ENCODE data around the gene PPM1K.
"Not testable (repeated sequence)": the region's sequence is repeated elsewhere in the genome, so short reads cannot be mapped to it uniquely, and the experiment has no call there.

Gene PPM1K

DNA sequence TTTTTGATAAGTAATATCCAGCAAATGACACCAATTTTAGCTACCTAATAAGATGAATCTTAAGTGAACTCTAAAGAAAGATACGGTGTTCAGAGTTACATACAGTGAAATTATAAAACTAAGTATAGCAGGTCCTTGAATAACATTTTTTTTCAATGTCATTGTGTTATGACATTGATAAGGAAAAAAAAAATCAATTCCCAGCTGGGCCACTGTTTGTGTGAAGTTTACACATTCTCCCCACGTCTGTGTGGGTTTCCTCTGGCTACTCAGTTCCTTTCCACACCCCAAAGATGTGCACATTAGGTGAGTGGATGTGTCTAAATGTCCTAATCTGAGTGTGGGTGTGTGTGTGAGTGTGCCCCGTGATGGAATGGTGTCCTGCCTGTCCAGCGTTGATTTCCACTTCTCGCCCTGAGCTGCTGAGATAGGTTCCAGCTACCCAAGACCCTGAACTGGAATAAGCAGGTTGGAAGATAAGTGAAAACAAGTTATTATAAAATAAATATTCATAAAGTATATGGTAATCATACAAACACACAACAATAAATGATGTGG, 31.2 kb upstream of the PPM1K start:
- TF ChIP-seq, protein P1, sequence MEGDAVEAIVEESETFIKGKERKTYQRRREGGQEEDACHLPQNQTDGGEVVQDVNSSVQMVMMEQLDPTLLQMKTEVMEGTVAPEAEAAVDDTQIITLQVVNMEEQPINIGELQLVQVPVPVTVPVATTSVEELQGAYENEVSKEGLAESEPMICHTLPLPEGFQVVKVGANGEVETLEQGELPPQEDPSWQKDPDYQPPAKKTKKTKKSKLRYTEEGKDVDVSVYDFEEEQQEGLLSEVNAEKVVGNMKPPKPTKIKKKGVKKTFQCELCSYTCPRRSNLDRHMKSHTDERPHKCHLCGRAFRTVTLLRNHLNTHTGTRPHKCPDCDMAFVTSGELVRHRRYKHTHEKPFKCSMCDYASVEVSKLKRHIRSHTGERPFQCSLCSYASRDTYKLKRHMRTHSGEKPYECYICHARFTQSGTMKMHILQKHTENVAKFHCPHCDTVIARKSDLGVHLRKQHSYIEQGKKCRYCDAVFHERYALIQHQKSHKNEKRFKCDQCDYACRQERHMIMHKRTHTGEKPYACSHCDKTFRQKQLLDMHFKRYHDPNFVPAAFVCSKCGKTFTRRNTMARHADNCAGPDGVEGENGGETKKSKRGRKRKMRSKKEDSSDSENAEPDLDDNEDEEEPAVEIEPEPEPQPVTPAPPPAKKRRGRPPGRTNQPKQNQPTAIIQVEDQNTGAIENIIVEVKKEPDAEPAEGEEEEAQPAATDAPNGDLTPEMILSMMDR (IDR thresholded peaks at IDR 0.05; ENCODE audit: insufficient read depth, low read depth, low read length, missing control alignments) = no peak
- no peak for DNase-seq (ENCODE audit: low read depth)
- H3K4me3 ChIP-seq (ENCODE audit: low read depth, low read length) = no peak overlapping the region

DNA sequence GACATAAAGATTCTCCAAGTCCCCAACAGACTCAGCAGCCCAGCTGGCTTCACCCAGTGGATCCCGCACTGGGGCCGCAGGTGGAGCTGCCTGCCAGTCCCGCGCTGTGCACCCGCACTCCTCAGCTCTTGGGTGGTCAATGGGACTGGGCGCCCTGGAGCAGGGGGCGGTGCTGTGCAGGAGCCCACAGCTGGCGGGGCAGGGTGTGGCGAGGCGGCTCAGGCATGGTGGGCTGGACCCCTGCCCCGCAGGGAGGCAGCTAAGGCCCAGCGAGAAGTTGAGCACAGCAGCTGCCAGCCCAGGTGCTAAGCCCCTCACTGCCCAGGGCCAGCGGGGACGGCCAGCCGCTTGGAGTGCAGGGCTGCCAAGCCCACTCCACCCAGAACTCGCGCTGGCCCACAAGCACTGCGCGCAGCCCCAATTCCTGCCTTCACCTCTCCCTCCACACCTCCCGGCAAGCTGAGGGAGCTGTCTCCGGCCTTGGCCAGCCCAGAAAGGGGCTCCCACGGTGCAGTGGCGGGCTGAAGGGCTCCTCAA, 28.8 kb upstream of the PPM1K start:
- not testable (repeated sequence) for DNase-seq (ENCODE audit: low read depth); H3K4me3 ChIP-seq (ENCODE audit: low read depth, low read length)

DNA sequence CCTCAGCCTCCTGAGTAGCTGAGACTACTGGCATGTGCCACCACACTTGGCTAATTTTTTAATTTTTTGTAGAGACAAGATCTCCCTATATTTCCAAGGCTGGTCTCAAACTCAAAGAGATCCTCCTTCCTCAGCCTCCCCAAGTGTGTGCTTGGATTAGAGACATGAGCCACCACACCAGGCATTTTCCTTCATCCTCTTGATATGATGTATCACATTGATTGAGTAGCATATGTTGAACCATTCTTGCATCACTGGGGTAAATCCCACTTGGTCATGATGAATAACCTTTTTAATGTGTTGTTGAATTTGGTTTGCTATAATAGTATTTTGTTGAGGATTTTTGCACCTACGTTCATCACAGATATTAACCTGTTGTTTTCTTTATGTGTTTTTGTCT, 24.2 kb upstream of the PPM1K start:
- TF ChIP-seq, protein P1 (IDR thresholded peaks at IDR 0.05; ENCODE audit: insufficient read depth, low read depth, low read length, missing control alignments) = no peak
- no peak for DNase-seq (ENCODE audit: low read depth)
- no peak overlapping the region for H3K4me3 ChIP-seq (ENCODE audit: low read depth, low read length)

DNA sequence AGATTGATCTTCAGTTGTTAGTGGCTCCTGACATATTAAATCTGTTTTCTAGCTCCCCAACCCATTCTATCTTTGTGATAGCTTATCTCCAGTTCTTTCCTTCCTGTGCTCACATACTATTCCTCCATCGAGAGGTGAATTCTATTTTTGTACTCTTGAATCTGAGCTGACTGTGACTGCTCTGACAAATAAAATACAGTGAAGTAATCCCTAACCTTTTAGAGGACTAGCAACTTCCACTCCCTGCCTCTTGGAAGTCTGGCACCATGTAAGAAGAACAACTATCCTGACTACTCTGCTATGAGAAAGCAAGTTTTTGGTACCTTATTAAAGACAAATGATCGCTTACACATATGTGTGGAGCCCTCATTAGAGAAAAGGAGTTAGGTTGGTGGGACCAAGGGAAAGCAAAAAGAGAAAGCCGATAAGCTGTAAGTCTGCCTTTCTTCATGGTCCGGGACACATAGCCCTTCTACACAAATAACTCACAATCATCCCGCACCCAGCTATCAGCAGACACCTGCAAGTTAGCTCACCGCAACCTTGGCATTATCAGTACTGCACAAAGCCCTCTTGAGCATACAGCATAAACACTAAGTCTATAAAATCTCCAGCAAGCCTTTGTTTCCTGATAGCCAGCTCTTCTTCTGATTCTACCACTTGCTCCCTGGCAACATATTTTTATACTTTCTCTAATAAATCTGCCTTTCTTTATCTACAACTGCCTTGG, 13.5 kb upstream of the PPM1K start:
- no peak overlapping the region for H3K4me3 ChIP-seq (ENCODE audit: low read depth, low read length)
- TF ChIP-seq, protein P1 (IDR thresholded peaks at IDR 0.05; ENCODE audit: insufficient read depth, low read depth, low read length, missing control alignments) = no peak
- DNase-seq (ENCODE audit: low read depth) = no peak

DNA sequence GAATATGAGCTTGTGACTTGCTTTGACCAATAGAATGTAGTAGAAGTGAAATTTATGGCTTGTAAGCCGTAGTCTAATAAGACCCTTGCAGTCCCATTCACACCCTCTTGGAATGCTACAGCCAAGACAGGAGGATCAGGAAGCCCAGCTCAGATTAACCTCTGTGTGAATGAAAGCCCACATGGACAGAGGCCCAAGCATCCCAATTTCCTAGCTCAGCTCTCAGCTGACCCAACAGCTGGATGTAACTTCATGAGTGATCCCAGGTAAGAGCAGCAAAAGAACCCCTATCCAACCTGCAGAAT, 12.8 kb upstream of the PPM1K start:
- no peak for DNase-seq (ENCODE audit: low read depth)
- no peak overlapping the region for H3K4me3 ChIP-seq (ENCODE audit: low read depth, low read length)
- TF ChIP-seq, protein P1 (IDR thresholded peaks at IDR 0.05; ENCODE audit: insufficient read depth, low read depth, low read length, missing control alignments) = no peak

DNA sequence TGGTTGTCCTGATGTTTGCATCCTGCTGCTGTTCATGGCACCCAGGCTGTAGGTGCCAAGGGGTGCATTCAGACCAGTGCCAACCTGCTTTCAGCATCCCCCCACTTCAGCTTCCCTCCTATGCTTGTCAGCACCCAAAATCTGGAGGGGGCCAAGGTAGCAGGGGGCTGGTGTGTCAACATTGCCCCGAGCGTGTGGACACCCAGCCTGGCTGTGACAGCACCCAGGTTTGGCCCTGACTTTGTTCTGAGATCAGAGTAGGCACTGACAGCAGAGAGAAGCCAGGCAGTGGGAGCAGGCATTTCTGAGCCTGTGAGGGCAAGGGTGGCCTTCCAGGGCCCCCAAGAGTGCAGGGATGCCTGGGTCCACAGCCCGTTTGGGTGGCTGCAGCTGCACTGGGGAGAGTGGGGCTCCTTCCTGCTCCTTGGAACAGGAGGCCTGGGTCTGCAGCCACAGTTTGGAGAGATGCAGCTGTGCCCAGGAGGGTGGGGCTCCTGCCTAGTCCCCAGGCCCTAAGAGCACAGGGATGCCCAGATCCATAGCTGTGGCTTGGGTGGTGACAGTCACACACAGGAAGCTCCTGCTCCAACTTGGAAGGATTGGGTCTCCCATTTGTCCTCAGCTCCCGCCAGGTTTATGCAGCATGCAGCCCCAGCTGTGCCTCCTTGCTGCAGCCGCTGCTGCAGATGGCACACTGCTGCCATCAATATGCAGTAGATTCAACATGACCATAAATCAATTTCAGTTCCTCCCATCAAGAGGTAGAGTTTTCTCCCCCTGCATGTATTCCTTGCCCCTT, 12.3 kb upstream of the PPM1K start:
- no peak for DNase-seq (ENCODE audit: low read depth)
- no peak overlapping the region for H3K4me3 ChIP-seq (ENCODE audit: low read depth, low read length)
- TF ChIP-seq, protein P1 (IDR thresholded peaks at IDR 0.05; ENCODE audit: insufficient read depth, low read depth, low read length, missing control alignments) = no peak

DNA sequence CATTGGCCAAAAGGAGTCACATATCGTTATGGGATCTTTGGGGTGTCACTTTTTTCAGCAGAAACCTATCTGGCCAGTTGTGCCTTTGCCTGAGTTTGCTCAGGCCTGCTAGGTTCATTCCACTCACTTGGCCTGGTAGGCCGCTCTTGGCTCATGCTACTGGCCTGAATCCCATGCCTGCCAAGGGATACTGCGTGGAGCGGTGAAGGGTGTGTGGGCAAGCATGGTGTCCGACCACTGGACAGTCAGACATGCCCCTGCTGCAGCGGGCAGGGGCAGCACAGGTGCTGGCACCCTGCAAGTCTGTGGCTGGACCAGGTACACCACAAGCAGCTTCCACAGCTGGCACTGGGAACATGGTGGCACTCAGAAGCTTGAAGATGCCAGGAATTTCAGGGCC, 11.3 kb upstream of the PPM1K start:
- no peak for DNase-seq (ENCODE audit: low read depth)
- TF ChIP-seq, protein P1 (IDR thresholded peaks at IDR 0.05; ENCODE audit: insufficient read depth, low read depth, low read length, missing control alignments) = no peak
- no peak overlapping the region for H3K4me3 ChIP-seq (ENCODE audit: low read depth, low read length)

Measured in GM12865 (cell line).